Measurements from ENCODE around the gene KNOP1. TPM values are rescaled to one million over a fixed set of nuclear protein-coding genes. Genes with fewer than 3 reads are reported as not detected.

Gene KNOP1
- total RNA-seq, 1 donor from 2014 or later = 10.9 TPM

GRCh38 chr16:19753815-19754643 lies 36.0 kb upstream of the KNOP1 start:
- Histone ChIP-seq H3K9me3 (no peaks in the 10 kb centered on the region), H3K36me3 (no peaks in the 10 kb centered on the region), H3K27ac (no peak overlapping the region), H3K4me1 (no peaks in the 10 kb centered on the region), H3K4me3 (no peak overlapping the region), H3K27me3 (ENCODE audit: low read depth) (no peaks in the 10 kb centered on the region)
- no peak for TF ChIP-seq CTCF (IDR thresholded peaks at IDR 0.05)
- intact Hi-C loops (cut with DNase I) = no loop called here
- no peak for ATAC-seq
- DNase-seq = no peak

- Histone ChIP-seq H3K27me3 (ENCODE audit: low read depth) (no peaks in the 10 kb centered on the region), H3K4me1 (no peaks in the 10 kb centered on the region), H3K9me3 (no peaks in the 10 kb centered on the region), H3K36me3 (no peaks in the 10 kb centered on the region), H3K4me3 (no peak overlapping the region), H3K27ac (no peak overlapping the region)
- DNase-seq (no peak), ATAC-seq (no peak)
- TF ChIP-seq CTCF (IDR thresholded peaks at IDR 0.05) = no peak
- intact Hi-C loops (cut with DNase I) = no loop called here
Measured at GRCh38 chr16:19751478-19752385, 33.7 kb upstream of the KNOP1 start.

GRCh38 chr16:19749571-19750080 lies 31.6 kb upstream of the KNOP1 start:
- intact Hi-C loops (cut with DNase I) = no loop called here
- Histone ChIP-seq H3K27me3 (ENCODE audit: low read depth) (no peaks in the 10 kb centered on the region), H3K4me3 (no peak overlapping the region), H3K36me3 (no peaks in the 10 kb centered on the region), H3K4me1 (no peaks in the 10 kb centered on the region), H3K9me3 (no peaks in the 10 kb centered on the region), H3K27ac (no peak overlapping the region)
- no peak for TF ChIP-seq CTCF (IDR thresholded peaks at IDR 0.05)
- DNase-seq = no peak
- no peak for ATAC-seq

GRCh38 chr16:19748389-19749168 lies 30.6 kb upstream of the KNOP1 start:
- intact Hi-C loops (cut with DNase I) = no loop called here
- no peaks in the 10 kb centered on the region for H3K4me1 ChIP-seq
- H3K36me3 ChIP-seq = no peaks in the 10 kb centered on the region
- H3K4me3 ChIP-seq = no peak overlapping the region
- H3K27ac ChIP-seq = no peak overlapping the region
- H3K27me3 ChIP-seq (ENCODE audit: low read depth) = no peaks in the 10 kb centered on the region
- DNase-seq (no peak), ATAC-seq (no peak)
- H3K9me3 ChIP-seq = no peaks in the 10 kb centered on the region
- TF ChIP-seq CTCF (IDR thresholded peaks at IDR 0.05) = no peak

- H3K4me3 ChIP-seq = no peak overlapping the region
- H3K4me1 ChIP-seq = no peaks in the 10 kb centered on the region
- H3K27ac ChIP-seq = no peak overlapping the region
- intact Hi-C loops (cut with DNase I) = no loop called here
- DNase-seq = no peak
- no peak for ATAC-seq
- H3K27me3 ChIP-seq (ENCODE audit: low read depth) = no peaks in the 10 kb centered on the region
- H3K9me3 ChIP-seq = no peaks in the 10 kb centered on the region
- H3K36me3 ChIP-seq = no peaks in the 10 kb centered on the region
- no peak for TF ChIP-seq CTCF (IDR thresholded peaks at IDR 0.05)
Measured at GRCh38 chr16:19746561-19746960, 28.5 kb upstream of the KNOP1 start.

Measured in lower lobe of right lung (tissue), 2 donors.